IPS-NIHi11 (cell line): Measurements from ENCODE around the gene HDGFL3.
"Not testable (repeated sequence)": the region's sequence is repeated elsewhere in the genome, so short reads cannot be mapped to it uniquely, and the experiment has no call there.

Experiments
- DNase-seq: peaks from one replicate; pipeline ENCODE4 v3.0.0; 2012; ENCODE audit warnings: mixed read lengths, low spot score

HDGFL3 gene

DNA sequence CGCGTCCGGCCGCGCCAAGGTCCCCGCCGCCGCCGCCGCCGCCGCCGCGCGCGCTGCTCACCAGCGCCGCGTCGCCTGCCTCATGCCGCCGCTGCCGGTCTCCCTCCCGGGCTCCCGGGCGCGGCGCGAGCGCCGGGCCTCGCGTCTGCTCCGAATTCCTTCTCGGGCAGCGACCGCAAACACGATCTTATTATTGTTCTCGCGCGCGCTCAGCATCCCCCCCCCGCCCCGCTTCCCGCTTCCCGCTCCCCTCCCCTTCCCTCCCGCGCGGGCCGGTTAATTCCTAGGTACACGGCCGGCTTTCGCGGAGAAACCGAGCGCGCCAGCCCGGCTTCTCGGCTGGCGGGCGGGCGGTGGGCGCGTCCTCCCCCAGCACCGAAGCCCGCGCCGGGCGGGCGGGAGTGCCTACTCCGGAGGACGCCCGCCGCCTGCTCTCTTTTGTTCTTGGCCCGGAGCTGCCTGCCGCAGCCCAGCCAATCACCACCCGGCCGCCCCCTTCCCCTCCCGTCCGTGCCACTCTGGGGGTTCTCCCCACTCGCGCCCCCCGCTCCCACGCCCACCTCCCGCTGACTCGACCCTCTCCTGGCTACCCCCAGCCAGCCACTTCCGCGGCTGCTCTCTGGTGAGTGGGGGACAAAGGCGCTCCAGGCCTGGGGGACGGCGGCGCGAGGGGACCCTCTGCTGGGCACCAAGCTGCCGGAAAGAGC lies at the start of gene HDGFL3:
HDGFL3 (minus strand) TSS at position 164 of the 707 bp plus-strand sequence. CDS start 409 bp downstream, outside the sequence.
- DNase-seq: peak; percentile 82

DNA sequence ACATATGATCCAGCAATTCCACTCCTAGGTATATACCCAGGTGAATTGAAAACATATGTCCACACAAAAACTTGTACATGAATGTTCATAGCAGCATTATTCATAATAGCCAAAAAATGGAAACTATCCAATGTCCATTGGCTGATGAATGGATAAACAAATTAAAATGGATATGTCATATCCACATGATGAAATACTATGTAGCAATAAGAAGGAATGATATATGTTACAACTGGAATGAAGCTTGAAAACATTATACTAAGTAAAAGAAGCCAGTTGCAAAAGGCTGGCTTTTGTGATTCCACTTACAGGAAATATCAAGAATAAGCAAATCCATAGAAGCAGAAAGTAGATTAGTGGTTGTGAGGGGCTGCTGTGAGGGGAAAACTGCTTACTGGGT lies 43.2 kb upstream of the HDGFL3 start:
- DNase-seq: no peak

DNA sequence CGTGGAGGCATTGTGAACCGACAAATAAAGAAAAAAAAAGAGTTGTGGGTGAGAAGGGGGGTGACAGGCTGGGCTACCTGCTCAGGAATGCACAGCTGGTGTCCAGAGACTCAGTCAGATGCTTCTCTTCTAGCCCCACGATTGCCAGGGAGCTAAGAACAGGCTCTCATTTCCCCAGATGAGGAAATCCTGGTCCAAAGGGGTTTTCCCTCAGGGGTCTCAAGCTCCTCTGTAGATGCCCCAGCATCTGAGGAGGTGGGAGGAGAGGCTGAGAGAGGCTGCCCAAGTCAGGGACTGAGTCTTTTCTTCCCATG lies 41.4 kb upstream of the HDGFL3 start:
- DNase-seq: no peak

DNA sequence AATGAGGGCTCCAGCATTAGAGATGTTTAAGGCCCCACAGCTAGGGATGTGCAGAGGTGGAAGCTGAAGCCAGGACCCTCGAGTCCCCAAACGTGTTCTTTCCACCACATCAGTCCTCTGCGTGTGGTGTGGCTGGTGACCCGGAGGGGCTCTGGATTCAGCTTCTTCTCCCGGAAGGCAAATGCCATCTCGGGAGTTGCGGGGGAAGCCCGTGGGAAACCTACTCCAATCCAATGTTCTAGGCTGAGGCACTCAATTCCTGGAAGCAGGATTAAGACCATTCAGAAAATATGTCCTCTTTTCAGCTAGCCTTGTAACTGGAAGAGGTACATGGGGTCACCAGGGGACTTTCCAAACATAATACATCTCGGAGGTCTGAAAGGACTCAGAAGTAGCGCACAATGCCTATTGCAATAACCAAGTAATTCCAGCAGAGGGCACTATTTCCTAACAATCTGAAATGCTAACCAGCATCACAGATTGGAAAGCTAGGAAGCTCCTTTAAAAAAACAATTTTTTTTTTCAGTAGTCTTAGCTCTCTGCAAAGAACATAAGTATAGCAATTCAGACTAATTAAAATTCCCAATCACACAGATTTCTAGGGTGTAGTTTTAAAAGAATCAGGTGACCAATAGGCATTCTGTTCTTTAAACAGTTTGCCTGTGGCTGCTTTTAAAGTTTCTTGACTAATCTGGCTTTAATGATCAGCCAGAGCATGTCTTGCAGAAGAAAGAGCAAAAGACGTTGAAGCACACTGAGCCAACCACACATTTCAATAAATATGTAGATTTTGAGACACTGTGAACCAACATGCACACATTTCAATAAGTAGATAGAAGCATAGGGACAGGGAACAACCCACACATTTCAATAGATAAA lies 40.8 kb upstream of the HDGFL3 start:
- peak; percentile 43 for DNase-seq

DNA sequence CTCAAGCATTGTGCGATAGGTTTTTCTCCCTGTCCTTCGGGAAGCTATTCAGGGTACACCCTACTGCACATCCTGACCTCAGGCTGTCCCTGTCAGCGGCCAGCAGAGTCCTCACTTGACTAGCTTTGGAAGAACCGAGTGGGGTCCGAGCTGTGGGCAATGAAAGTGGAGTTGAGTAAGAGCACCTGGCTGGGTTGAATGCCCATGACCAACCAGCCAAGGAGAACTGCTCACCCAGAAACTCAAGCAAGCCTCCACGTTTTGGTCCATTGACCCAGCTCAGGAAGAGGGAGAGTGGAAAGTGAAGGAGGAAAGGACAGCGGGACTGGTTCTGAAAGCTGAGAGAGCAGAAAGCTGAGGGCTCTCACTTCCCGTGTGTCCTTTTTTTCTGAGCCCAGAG lies 36.0 kb upstream of the HDGFL3 start:
- DNase-seq: no peak

DNA sequence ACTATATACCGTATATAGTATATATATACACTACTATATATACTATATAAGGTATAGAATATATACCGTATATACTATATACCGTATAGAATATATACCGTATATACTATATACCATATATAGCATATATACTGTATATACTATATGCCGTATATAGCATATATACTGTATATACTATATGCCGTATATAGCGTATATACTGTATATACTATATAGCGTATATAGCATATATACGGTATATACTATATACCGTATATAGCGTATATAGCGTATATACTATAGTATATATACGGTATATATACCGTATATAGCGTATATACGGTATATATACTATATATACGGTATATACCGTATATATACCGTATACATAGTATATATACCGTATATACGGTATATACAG lies 22.6 kb upstream of the HDGFL3 start:
- DNase-seq: no peak

DNA sequence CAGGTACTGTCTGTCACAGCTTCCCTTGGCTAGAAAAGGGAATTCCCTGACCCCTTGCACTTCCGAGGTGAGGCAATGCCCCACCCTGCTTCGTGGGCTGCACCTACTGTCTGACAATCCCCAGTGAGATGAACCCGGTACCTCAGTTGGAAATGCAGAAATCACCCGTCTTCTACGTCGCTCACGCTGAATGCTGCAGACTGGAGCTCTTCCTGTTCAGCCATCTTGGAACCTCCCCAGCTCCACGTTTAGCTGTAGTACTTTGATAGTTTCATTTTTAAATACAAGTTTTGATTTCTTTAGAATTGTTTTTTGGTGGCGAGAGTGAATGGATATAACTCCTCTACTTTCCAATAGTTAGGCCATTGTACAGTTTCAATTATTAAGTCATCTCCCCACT lies 17.8 kb upstream of the HDGFL3 start:
- no peak for DNase-seq

DNA sequence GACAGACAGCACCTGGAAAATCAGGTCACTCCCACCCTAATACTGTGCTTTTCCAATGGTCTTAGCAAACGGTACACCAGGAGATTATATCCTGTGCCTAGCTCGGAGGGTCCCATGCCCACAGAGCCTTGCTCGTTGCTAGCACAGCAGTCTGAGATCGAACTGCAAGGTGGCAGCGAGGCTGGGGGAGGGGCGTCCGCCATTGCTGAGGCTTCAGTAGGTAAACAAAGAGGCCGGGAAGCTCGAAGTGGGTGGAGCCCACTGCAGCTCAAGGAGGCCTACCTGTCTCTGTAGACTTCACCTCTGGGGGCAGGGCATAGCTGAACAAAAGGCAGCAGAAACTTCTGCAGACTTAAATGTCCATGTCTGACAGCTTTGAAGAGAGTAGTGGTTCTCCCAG lies 14.2 kb upstream of the HDGFL3 start:
- not testable (repeated sequence) for DNase-seq

DNA sequence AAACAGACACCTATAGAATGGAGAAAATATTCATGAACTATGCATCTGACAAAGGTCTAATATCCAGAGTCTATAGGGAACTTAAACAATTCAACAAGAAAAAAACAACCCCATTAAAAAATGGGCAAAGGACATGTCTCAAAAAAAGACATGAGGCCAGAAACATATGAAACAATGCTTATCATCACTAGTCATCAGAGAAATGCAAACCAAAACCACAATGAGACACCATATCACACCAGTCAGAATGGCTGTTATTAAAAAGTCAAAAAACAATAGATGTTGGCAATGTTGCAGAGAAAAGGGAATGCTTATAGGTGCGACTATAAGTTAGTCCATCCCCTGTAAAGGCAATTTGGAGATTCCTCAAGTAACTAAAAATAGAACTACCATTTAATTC lies 11.4 kb upstream of the HDGFL3 start:
- DNase-seq: no peak

DNA sequence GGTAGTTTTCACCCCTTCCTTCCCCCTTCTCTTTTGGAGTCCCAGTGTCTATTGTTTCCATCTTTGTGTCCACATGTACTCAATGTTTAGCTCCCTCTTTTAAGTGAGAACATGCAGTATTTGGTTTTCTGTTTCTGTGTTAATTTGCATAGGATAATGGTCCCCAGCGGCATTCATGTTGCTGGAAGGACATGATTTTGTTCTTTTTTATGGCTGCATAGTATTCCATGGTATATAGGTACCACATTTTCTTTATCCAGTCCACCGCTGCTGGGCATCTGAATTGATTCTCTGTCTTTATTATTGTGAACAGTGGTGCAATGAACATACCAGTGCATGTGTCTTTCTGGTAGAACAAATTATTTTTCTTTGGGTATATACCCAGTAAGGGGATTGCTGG lies 7.7 kb upstream of the HDGFL3 start:
- DNase-seq: no peak

DNA sequence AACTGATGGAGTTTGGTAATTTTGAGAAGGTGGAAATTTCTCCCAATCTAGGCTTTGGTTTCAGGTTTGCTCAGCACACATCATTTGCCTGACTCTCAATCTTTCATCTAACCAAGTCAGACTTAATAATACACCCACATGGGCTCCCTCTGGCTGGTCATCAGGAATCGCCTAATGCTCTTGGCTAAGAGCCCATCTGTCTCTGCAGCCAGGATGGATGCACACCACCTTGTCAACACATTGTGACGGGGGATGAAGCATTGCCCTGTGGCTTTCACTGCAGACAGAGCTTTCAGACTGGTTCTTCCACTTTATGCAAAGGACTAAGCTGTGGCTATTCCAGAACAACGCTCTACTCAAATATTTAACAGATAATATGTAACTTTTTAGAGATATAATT lies 3.0 kb upstream of the HDGFL3 start:
- DNase-seq: peak; percentile 32

DNA sequence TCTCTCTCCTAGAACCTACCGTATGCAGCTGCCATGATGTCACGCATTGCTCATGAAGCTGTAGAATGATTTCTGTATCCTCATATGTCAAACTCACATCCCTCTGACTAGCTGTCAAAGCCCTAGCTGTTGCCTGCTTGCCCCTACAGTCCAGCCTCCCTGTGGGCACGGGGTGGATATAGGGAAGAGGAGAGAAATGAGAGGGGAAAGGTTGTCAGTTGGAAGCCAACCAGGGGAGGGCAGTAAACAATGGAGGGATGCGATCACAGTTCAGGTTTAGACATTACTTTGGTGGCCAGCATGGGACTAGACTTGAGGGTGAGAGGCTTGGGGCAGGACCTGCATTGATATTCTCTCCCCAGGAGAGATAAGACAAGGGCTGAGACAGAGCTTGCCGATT lies 1.7 kb upstream of the HDGFL3 start:
- DNase-seq: peak; percentile 41

DNA sequence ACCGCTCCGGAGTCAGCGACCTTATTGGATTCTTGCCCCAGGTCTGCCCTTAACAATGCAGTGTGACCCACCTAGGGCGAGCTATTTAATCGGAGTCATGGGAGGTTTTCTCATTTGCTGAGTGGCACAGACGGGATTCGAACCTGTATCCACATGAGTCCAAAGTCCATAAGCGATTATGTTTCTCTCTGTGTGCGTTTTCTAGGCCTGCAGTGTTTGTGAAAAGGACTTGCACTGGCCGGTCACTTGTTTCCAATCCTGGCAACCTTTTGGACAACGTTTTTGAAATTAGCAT lies 691 bp upstream of the HDGFL3 start:
- no peak for DNase-seq

DNA sequence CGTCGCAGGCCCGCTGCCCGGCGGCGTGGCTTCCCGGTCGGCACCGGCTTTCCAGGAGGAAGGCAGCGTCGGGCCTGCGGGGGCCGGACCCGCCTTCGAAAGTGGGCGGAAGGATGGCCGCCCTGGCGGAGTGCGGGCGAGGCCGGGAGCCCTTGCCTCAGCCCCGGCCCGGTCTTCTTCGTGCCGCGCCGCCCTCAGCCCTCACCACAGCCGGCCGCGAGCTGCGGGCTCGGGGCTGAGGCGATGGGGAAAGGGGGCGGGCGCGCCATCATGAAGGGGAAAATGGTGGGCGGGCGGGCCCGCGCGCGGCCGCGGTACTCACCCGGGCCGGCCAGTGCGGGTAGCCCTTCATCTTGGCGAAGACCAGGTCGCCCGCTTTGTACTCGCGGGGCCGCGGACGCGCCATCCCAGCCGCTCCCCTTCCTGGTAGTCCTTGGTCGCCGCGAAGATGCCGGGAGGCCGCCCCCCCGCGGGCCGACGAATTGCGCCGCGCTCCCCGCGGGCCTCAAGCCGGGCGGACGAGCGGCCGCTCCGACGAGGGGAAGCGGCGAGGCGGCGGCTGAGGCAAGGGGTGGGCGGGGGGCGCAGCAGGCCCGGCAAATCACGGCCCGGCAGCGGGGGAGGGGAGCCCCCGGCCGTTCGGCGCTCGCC lies 489 bp downstream of the HDGFL3 start:
- DNase-seq: peak; percentile 75

DNA sequence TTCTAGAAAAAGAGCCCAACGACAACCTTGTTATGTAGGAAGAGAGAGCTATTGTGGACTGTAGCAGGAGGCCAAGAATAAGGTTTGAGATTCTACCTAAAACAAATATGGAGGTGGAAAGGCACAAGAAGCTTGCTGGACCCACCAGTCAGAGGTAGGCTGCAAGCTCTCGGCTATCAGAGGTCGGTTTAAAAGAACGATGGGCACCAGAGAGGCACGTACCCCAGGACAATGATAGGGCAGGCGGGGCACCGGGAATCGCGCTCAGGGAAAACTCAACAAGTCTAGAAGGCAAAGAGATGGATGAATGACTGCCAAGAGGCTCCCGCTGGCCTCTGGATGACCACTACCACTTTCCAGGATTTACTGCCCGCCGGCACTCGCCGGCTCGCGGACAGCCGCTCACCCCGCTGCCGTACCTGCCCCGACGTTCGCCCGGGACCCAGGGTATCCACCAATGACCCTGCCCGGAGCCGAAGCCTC lies 1.1 kb downstream of the HDGFL3 start:
- DNase-seq: no peak

DNA sequence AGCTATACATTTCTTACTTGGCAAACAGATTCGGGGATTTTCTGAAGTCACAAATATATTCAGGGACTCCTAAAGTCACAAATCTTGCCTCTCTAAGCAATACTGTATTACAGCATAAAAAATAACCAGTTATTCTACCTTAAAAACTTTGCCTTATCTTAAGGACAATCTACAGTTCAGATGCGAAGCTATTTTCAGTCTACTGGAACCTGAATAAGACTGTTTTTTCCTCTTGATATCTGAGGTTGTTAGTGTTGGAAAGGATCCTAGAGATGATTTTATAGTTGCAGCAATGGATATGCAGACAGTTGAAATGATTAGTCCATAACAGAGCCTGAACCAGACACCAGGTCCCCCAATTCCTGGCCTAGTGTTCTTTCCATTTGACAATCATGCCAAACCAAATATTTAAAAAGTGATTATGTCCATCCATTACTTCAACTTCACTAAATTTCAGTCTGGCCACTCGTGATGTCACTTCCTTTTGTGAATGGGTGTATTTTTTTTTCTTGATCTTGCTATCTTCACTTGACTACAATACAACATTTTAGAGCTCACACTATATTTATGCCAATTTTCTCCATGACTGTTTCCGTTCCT lies 1.8 kb downstream of the HDGFL3 start:
- DNase-seq: no peak

DNA sequence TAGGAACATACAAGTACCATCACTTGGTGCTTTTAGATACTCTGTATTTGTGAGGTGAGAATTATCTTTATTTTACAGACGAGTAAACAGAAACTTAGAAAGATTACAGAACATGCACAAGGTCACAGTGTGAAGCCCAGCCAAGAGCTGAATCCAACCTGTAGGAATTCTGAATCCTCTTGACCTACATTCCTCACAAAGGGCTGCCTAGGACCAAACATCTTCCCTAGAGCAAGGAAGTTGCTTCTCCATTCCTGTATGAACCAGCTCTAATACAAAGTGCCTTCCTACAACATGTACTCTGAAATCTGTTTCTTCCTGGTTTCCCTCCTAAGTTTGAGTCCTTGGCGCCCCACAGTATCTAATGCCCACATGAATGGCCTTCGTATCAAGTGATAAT lies 2.9 kb downstream of the HDGFL3 start:
- DNase-seq: peak; percentile 20

DNA sequence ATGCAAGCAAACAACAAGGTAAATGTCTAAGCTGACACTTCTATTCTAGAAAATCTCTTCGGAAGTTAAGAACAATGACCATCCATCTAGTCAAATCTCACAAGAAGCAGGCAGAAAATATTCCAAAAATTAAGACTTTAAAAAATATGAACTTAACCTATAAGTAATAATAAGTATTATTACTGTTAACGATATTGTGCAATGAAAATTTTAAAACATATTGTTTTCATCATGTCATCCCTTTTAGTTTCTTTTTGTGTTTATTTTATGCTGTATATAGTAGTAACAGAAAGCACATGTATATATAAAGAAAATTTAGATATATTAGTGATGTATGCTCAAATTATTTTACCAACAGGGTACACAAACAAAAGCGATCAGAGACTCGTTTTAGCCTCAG lies 4.1 kb downstream of the HDGFL3 start:
- DNase-seq: no peak

DNA sequence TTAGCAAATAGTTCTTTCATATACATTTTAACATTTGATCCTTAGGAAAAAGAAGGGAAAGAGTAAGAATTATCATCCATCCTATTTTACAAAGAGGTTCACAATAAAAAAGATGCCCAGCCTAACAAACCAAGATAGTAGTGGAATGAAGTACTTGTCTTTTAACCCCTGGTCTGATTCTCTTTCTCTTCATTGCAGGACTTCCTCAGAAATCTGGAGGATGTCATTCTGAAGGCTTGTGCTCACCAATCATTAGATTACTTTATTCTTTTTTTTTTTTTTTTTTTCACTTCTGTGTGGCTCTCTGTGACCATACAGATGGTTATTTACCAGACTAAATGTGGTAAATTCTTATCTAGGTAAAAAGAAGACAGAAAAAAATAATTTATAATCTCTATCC lies 7.0 kb downstream of the HDGFL3 start:
- DNase-seq: no peak

DNA sequence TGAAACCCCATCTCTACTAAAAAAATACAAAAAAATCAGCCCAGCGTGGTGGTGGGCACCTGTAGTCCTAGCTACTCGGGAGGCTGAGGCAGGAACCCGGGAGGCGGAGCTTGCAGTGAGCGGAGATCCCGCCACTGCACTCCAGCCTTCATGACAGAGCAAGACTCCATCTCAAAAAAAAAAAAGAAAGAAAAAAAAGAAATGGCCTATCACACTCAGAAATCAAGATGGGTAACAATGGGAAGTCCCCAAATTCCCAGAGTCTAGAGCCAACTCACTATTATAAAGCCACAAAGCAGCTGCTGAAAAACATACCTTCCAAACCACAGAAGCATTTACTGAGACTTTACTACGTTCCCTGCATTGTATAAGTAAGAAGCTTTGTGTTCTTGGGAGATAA lies 7.5 kb downstream of the HDGFL3 start:
- DNase-seq: no peak

DNA sequence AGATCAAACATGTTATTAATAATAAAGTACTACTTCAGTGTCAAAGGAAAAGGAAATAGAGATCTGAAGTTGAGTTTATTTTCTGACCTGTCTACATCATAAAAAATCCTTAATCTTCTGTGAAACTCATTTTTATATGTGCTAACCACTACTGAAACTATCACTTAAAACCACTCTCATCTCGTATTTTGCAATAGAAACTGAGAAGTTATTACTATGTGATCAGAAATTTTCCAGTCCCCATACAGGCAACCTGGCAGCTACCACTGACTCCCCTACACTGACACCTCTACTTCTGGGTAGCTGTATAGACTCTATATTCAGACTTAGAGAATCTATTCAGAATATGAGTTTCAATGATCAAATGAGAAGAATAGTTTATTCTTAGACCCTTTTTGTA lies 8.3 kb downstream of the HDGFL3 start:
- no peak for DNase-seq

DNA sequence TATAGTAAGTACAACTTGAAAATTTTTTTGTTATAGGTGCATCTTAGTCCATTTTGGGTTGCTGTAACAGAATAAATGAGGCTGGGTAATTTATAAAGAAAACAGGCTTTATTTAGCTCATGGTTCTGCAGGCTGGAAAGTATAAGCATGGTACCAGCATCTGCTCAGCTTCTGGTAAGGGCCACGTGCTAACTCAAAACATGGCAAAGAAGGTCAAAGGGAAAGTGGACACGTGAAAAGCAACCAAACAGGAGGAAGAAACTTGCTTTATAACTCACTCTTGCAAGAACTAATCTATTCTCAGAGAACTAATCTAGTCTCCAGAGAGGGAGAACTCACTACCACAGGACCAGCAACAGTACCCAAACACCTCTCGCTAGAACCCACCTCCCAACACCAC lies 9.1 kb downstream of the HDGFL3 start:
- DNase-seq: no peak

DNA sequence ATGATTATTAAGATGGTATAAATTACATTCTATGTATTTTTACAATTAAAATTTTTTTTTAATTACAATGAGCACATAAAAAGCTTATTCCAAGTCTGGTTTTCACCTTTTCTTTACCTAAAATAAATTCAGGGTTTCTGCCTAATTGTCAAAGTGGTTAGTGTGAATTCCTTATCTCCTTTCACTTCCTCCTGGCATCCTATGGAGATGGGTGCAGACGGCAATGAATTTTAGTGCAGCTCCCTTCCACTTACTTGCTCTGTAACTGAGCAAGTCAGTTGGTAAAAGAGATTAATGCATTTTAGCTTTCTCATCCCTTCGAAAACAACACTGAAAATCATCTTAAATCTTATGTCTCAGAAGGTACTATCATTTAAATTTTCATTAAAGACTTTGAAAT lies 13.1 kb downstream of the HDGFL3 start:
- DNase-seq: no peak
